Glutamatergic neuron (in vitro differentiated cells): ENCODE results near the gene LARP4B. TPM values are rescaled to one million over a fixed set of nuclear protein-coding genes. Genes with fewer than 3 reads are reported as not detected.

Source experiments
- DNase-seq: peaks from one replicate; pipeline ENCODE4 v3.0.0; 2022
- H3K27ac Mint-ChIP-seq: one replicate; pipeline ENCODE4 v1.8.0; 2020; ENCODE audit warnings: mild to moderate bottlenecking, mixed read lengths, inconsistent platforms; ENCODE audit not compliant: unreplicated experiment
- H3K27me3 Mint-ChIP-seq: one replicate; pipeline ENCODE4 v1.8.0; 2020; ENCODE audit warnings: mild to moderate bottlenecking, moderate library complexity, mixed read lengths, inconsistent platforms; ENCODE audit not compliant: unreplicated experiment
- H3K36me3 Mint-ChIP-seq: one replicate; pipeline ENCODE4 v1.8.0; 2020; ENCODE audit warnings: mild to moderate bottlenecking, mixed read lengths, inconsistent platforms; ENCODE audit not compliant: unreplicated experiment
- H3K4me1 Mint-ChIP-seq: one replicate; pipeline ENCODE4 v1.8.0; 2020; ENCODE audit warnings: mild to moderate bottlenecking, low read depth, mixed read lengths, inconsistent platforms; ENCODE audit not compliant: unreplicated experiment
- H3K4me3 Mint-ChIP-seq: one replicate; pipeline ENCODE4 v1.8.0; 2020; ENCODE audit warnings: mild to moderate bottlenecking, mixed read lengths, inconsistent platforms; ENCODE audit not compliant: unreplicated experiment
- H3K9me3 Mint-ChIP-seq: one replicate; pipeline ENCODE4 v1.8.0; 2020; ENCODE audit warnings: mild to moderate bottlenecking, moderate library complexity, mixed read lengths, inconsistent platforms; ENCODE audit not compliant: unreplicated experiment
- CTCF ChIP-seq: fragments of 200-600 bp; sonication (generic); IDR thresholded peaks from one replicate; pipeline ENCODE4 v1.5.0; 2021; ENCODE audit not compliant: partially characterized antibody, unreplicated experiment
- total RNA-seq: library from RNA; stranded (reverse); fragmentation: NEBNext Ultra II Directional; extraction: Animal tissue kit (Norgen Biotek cat#: 25700); gene quantifications from one replicate; pipeline ENCODE4 v1.2.1, GENCODE V29; 2021; ENCODE audit not compliant: unreplicated experiment

Gene LARP4B
- total RNA-seq, 1 donor from 2014 or later, result 65.6 TPM

DNA sequence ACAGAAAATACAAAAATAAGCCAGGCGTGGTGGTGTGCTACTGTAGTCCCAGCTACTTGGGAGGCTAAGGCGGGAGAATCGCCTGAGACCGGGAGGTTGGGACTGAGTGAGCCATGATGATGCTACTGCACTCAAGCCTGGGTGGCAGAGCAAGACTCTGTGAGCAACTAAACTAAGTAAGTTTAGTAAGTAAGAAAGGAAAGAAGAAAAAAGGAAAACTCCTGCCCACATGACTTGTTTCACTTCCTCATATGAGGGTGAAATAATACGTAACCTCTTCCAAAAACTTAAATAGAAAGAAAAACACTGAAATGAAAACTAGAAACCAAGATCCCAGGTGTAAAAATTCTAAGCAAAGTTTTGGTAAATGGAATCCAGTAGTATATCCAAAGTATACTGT lies 79.6 kb downstream of the LARP4B start:
- Mint-ChIP-seq H3K27ac (no peak overlapping the region), H3K9me3 (peaks cover 7% of the 10 kb centered on the region), H3K4me3 (no peak overlapping the region), H3K36me3 (peaks cover 27% of the 10 kb centered on the region), H3K27me3 (peaks cover 5% of the 10 kb centered on the region), H3K4me1 (peaks cover 3% of the 10 kb centered on the region)
- DNase-seq, result no peak
- no peak for TF ChIP-seq CTCF

GRCh38 chr10:850093-850492 lies 81.4 kb downstream of the LARP4B start:
- no peak for TF ChIP-seq CTCF
- Mint-ChIP-seq H3K4me3 (no peak overlapping the region), H3K27ac (no peak overlapping the region), H3K36me3 (peaks cover 27% of the 10 kb centered on the region), H3K4me1 (peaks cover 12% of the 10 kb centered on the region), H3K27me3 (peaks cover 8% of the 10 kb centered on the region), H3K9me3 (peaks cover 7% of the 10 kb centered on the region)
- no peak for DNase-seq

GRCh38 chr10:847868-848267 lies 83.6 kb downstream of the LARP4B start:
- H3K27ac Mint-ChIP-seq, result no peak overlapping the region
- H3K4me3 Mint-ChIP-seq, result no peak overlapping the region
- TF ChIP-seq CTCF, result no peak
- peaks cover 9% of the 10 kb centered on the region for H3K27me3 Mint-ChIP-seq
- peaks cover 17% of the 10 kb centered on the region for H3K4me1 Mint-ChIP-seq
- H3K36me3 Mint-ChIP-seq, result peaks cover 21% of the 10 kb centered on the region
- peaks cover 7% of the 10 kb centered on the region for H3K9me3 Mint-ChIP-seq
- DNase-seq, result no peak

GRCh38 chr10:846126-846685 lies 85.3 kb downstream of the LARP4B start:
- no peak for DNase-seq
- H3K27me3 Mint-ChIP-seq, result peaks cover 9% of the 10 kb centered on the region
- H3K4me3 Mint-ChIP-seq, result no peak overlapping the region
- H3K36me3 Mint-ChIP-seq, result peaks cover 18% of the 10 kb centered on the region
- no peak overlapping the region for H3K27ac Mint-ChIP-seq
- peaks cover 17% of the 10 kb centered on the region for H3K4me1 Mint-ChIP-seq
- no peak for TF ChIP-seq CTCF
- peaks cover 7% of the 10 kb centered on the region for H3K9me3 Mint-ChIP-seq

GRCh38 chr10:845526-845925 lies 86.0 kb downstream of the LARP4B start:
- Mint-ChIP-seq H3K4me1 (peaks cover 17% of the 10 kb centered on the region), H3K27ac (no peak overlapping the region), H3K27me3 (peaks cover 9% of the 10 kb centered on the region), H3K36me3 (peaks cover 11% of the 10 kb centered on the region), H3K9me3 (peaks cover 5% of the 10 kb centered on the region), H3K4me3 (no peak overlapping the region)
- TF ChIP-seq CTCF, result no peak
- no peak for DNase-seq
